ENCODE data around the gene FIGNL2. TPM values are rescaled to one million over a fixed set of nuclear protein-coding genes. Genes with fewer than 3 reads are reported as not detected.

FIGNL2 gene
- total and polyA plus RNA-seq, 2 of the 4 experiments (the other 2 are of a cell fraction), result under 0.01 to 0.12 TPM

- H3K4ac ChIP-seq (ENCODE audit: low read depth, low read length), result no peak overlapping the region
- no peak overlapping the region for H4K91ac ChIP-seq (ENCODE audit: insufficient read depth, low read depth, low read length)
- dilution Hi-C loops (cut with HindIII; ENCODE audit: low sequenced_read_pairs, unreplicated experiment) (no loop called here), intact Hi-C loops (cut with micrococcal nuclease) (no loop called here), in situ Hi-C loops (cut with MboI; ENCODE audit: low sequenced_read_pairs) (no loop called here)
- H4K8ac ChIP-seq (ENCODE audit: low read depth in 2 of 2, low read length in 2 of 2), result no peak overlapping the region
- H2AFZ ChIP-seq (replicated peaks; ENCODE audit: low read length, poor library complexity), result no peak overlapping the region
- no peak overlapping the region for H3K14ac ChIP-seq (replicated peaks; ENCODE audit: low read depth, low read length)
- peaks cover 81% of the 10 kb centered on the region for H3K27me3 ChIP-seq (ENCODE audit: control insufficient read depth, insufficient read depth, low read length)
- no peaks in the 10 kb centered on the region for H3K9me1 ChIP-seq (ENCODE audit: insufficient read depth, low read length)
- no peak overlapping the region for H4K5ac ChIP-seq (ENCODE audit: low read depth, low read length)
- no peak overlapping the region for H3K4me3 ChIP-seq (ENCODE audit: insufficient read depth, low read depth, low read length)
- BruUV-seq (replicated peaks), result no TSS peak
- no peaks in the 10 kb centered on the region for H3K79me1 ChIP-seq (ENCODE audit: low read depth in 1 of 2, low read length in 2 of 2)
- no peak overlapping the region for H3K56ac ChIP-seq (ENCODE audit: extremely low read depth, insufficient read depth, low read length)
- no peaks in the 10 kb centered on the region for H3K36me3 ChIP-seq (ENCODE audit: control insufficient read depth, insufficient read depth, low read length)
- POLR2A ChIA-PET (ENCODE audit: unreplicated experiment), result interaction anchor here (0.6 kb wide), 1 partner anchor 12 kb away, joined by 5 read pairs; no protein-coding TSS in a partner anchor
- no peak overlapping the region for H3K9ac ChIP-seq (ENCODE audit: low read depth, low read length)
- DNase-seq (no peak), ATAC-seq (ENCODE audit: low read depth) (no peak)
- H2BK120ac ChIP-seq (ENCODE audit: low read depth, low read length), result no peak overlapping the region
- H2BK5ac ChIP-seq (ENCODE audit: low read depth, low read length, poor library complexity, severe bottlenecking), result no peak overlapping the region
- 100% methylated on average over 2 of the region's 5 CpGs; no CpG with 5 or more reads in 1 of the 2 experiments for WGBS, 2 experiments (ENCODE audit: extremely low coverage in 2 of 2, insufficient read length in 1 of 2)
- H2AK9ac ChIP-seq (replicated peaks; ENCODE audit: low read depth, low read length, poor library complexity), result no peak overlapping the region
- CTCF ChIA-PET, result interaction anchor here (1.2 kb wide), 1 partner anchor 16 kb away, joined by 4 read pairs; no protein-coding TSS in a partner anchor
- H3K4me1 ChIP-seq (ENCODE audit: control insufficient read depth, insufficient read depth, low read length), result no peaks in the 10 kb centered on the region
- no peak overlapping the region for H3K4me2 ChIP-seq (ENCODE audit: low read depth, low read length)
- no peak overlapping the region for H3K18ac ChIP-seq (ENCODE audit: low read depth, low read length)
- H2BK15ac ChIP-seq (ENCODE audit: low read depth, low read length), result no peak overlapping the region
- no peak overlapping the region for H2AK5ac ChIP-seq (ENCODE audit: low read depth, low read length)
- H4K20me1 ChIP-seq (ENCODE audit: insufficient read depth, low read length), result no peaks in the 10 kb centered on the region
- TF ChIP-seq CEBPB (IDR thresholded peaks at IDR 0.05; ENCODE audit: low read depth, low read length) (no peak), ELK1 (IDR thresholded peaks at IDR 0.05; ENCODE audit: borderline replicate concordance, low read depth, low read length) (no peak), MAZ (IDR thresholded peaks at IDR 0.05; ENCODE audit: borderline replicate concordance, low read depth, low read length) (no peak), NFE2L2 (IDR thresholded peaks at IDR 0.05; ENCODE audit: low read depth, low read length) (no peak), MAFK (IDR thresholded peaks at IDR 0.05; ENCODE audit: low read depth, low read length) (no peak), RCOR1 (IDR thresholded peaks at IDR 0.05; ENCODE audit: insufficient replicate concordance, low read length) (no peak), SMC3 (IDR thresholded peaks at IDR 0.05; ENCODE audit: low read depth, low read length) (no peak), RFX5 (IDR thresholded peaks at IDR 0.05; ENCODE audit: low read depth, low read length) (no peak), CHD1 (IDR thresholded peaks at IDR 0.05; ENCODE audit: low read depth, low read length) (no peak), USF2 (IDR thresholded peaks at IDR 0.05; ENCODE audit: low read depth, low read length) (no peak), CTCF (conservative IDR thresholded peaks at IDR 0.05; ENCODE audit: low read depth, low read length) (no peak), MXI1 (IDR thresholded peaks at IDR 0.05; ENCODE audit: borderline replicate concordance, low read depth, low read length) (no peak), BHLHE40 (IDR thresholded peaks at IDR 0.05; ENCODE audit: low read depth, low read length) (no peak), FOS (IDR thresholded peaks at IDR 0.05; ENCODE audit: low read depth, low read length) (no peak), RAD21 (IDR thresholded peaks at IDR 0.05; ENCODE audit: low read length) (no peak)
- H2BK20ac ChIP-seq (ENCODE audit: low read depth, low read length), result no peak overlapping the region
- no peak overlapping the region for H3K23ac ChIP-seq (ENCODE audit: low read depth, low read length)
- no peak overlapping the region for H3K27ac ChIP-seq (ENCODE audit: insufficient read depth, low read length)
- H3K9me3 ChIP-seq (ENCODE audit: control insufficient read depth, insufficient read depth, low read length), result no peaks in the 10 kb centered on the region
Observed at GRCh38 chr12:51839310-51839947, 9.1 kb downstream of the FIGNL2 start.

Measured in IMR-90 (cell line).